MCF 10A (cell line): ENCODE data around the gene MED12. TPM values are rescaled to one million over a fixed set of nuclear protein-coding genes. Genes with fewer than 3 reads are reported as not detected.

Experiments
- BruUV-seq: library from RNA; stranded (reverse); fragments of 400-500 nt; replicated peaks from 2 replicates; lab custom pipeline; 2021; lab: Mats Ljungman, UMichigan
- CTCF ChIA-PET: fragments of 300-600 bp; sonication (Branson Sonifier 250); formaldehyde crosslinking; extraction: SDS; loops from one replicate; lab custom pipeline; 2021; ENCODE audit warnings: antibody characterized with exemption, inconsistent platforms; lab: Yijun Ruan, JAX
- POLR2A ChIA-PET: fragments of 300-600, 350-650 bp; sonication (Branson Sonifier 250); formaldehyde crosslinking; extraction: SDS; loops from one replicate; lab custom pipeline; 2020; ENCODE audit warnings: antibody characterized with exemption, inconsistent platforms; lab: Yijun Ruan, JAX
- DNase-seq: peaks from one replicate; pipeline ENCODE4 v3.0.0-alpha.2; 2018; ENCODE audit not compliant: unreplicated experiment
- H3K27ac Mint-ChIP-seq: one replicate; pipeline ENCODE4 v1.8.0; 2022; ENCODE audit warnings: mild to moderate bottlenecking, low read depth, mixed read lengths; ENCODE audit not compliant: unreplicated experiment
- H3K27me3 Mint-ChIP-seq: one replicate; pipeline ENCODE4 v1.8.0; 2022; ENCODE audit warnings: mixed read lengths; ENCODE audit not compliant: insufficient read depth, unreplicated experiment
- H3K36me3 Mint-ChIP-seq: one replicate; pipeline ENCODE4 v1.8.0; 2022; ENCODE audit warnings: mild to moderate bottlenecking, moderate library complexity, mixed read lengths; ENCODE audit not compliant: insufficient read depth, unreplicated experiment
- H3K4me1 Mint-ChIP-seq: one replicate; pipeline ENCODE4 v1.8.0; 2022; ENCODE audit warnings: mixed read lengths; ENCODE audit not compliant: insufficient read depth, unreplicated experiment
- H3K4me3 Mint-ChIP-seq: one replicate; pipeline ENCODE4 v1.8.0; 2022; ENCODE audit warnings: mild to moderate bottlenecking, moderate library complexity, mixed read lengths; ENCODE audit not compliant: unreplicated experiment
- H3K9me3 Mint-ChIP-seq: one replicate; pipeline ENCODE4 v1.8.0; 2022; ENCODE audit warnings: mixed read lengths; ENCODE audit not compliant: unreplicated experiment
- CTCF ChIP-seq: fragments of 200-600 bp; IDR thresholded peaks from one replicate; pipeline ENCODE4 v1.8.0; 2022; ENCODE audit warnings: antibody characterized with exemption, mild to moderate bottlenecking; ENCODE audit not compliant: unreplicated experiment
- intact Hi-C: fragments of 100-400 bp; cut with micrococcal nuclease; formaldehyde crosslinking; loops from 2 replicates; pipeline ENCODE4 v1.14.1; 2022
- total RNA-seq: library from RNA; stranded (reverse); gene quantifications from 2 replicates; pipeline ENCODE4 v1.2.3, GENCODE V29; 2022

The MED12 gene
- total RNA-seq, 1 experiment from 2014 or later = 36.6 TPM

DNA sequence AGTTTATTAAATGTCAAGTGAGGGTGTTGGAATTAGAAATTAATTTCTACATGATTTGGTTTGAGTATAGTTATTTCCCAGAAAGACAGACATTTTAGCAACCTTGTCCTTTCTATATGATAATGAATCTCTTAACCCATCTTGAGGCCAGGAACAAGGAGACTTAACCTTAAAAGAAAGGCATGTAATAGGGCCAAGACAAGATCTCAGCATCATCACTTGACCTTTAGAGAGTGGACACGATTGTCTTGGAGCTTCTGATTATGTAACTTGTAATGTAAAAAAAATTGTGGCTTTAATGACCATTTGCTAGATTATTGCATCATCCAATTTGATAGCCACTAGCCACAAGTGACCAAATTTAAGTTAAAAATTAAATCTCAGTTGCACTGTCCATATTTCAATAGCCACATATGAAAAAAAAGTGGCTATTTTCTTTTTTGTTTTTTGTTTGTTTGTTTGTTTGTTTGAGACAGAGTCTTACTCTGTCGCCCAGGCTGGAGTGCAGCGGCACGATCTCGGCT lies 36.2 kb upstream of the MED12 start:
- TF ChIP-seq CTCF = no peak
- Mint-ChIP-seq H3K4me3 (no peak overlapping the region), H3K9me3 (no peaks in the 10 kb centered on the region), H3K27me3 (peaks cover 21% of the 10 kb centered on the region), H3K4me1 (peaks cover 6% of the 10 kb centered on the region), H3K36me3 (no peaks in the 10 kb centered on the region), H3K27ac (no peak overlapping the region)
- no TSS peak for BruUV-seq
- ChIA-PET POLR2A (interaction anchor here (1.1 kb wide), 1 partner anchor 9 kb away, joined by 3 read pairs; no protein-coding TSS in a partner anchor), CTCF (no interaction called here)
- DNase-seq = no peak
- intact Hi-C loops = no loop called here

DNA sequence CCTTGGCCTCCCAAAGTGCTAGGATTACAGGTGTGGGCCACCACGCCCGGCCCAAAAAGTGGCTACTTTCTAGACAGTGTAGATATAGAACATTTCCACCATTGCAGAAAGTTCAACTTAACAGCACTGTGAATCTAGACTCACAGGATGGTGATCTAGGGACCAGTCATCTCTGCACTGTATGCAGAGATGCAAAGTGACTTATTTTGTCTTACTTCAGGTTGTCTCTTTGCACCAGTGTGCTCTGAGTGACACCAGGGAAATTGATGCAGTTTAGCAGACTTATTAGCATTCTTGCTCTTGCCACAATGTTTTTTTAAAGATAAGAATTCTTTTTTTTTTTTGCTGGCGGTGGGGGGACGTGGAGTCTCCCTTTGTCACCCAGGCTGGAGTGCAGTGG lies 35.6 kb upstream of the MED12 start:
- DNase-seq = no peak
- ChIA-PET CTCF (no interaction called here), POLR2A (interaction anchor here (0.7 kb wide), 1 partner anchor 46 kb away, joined by 3 read pairs; no protein-coding TSS in a partner anchor)
- Mint-ChIP-seq H3K27me3 (peaks cover 16% of the 10 kb centered on the region), H3K4me3 (no peak overlapping the region), H3K27ac (no peak overlapping the region), H3K9me3 (no peaks in the 10 kb centered on the region), H3K36me3 (no peaks in the 10 kb centered on the region), H3K4me1 (peaks cover 6% of the 10 kb centered on the region)
- BruUV-seq = no TSS peak
- TF ChIP-seq CTCF = no peak
- intact Hi-C loops = no loop called here

DNA sequence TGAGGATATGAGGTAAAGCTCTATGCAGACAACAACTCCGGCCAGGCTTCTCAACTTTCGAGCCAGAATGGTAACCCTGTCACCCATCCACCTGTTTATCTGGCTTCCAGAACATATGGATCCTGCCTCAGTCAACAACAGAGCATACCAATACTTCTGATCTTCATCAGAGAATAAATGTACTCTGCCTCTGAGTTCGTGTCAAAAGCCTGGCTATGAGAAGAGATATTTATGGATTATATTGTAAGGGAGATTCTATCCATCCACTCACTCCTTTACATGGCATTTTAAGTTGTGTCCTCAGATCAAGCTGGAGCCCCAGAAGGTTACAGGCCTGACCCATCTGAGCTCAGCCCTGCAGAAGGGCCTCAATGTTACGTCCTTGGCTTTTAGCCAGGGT lies 32.5 kb upstream of the MED12 start:
- no peak for DNase-seq
- no peaks in the 10 kb centered on the region for H3K36me3 Mint-ChIP-seq
- no peak overlapping the region for H3K4me3 Mint-ChIP-seq
- intact Hi-C loops = no loop called here
- POLR2A ChIA-PET = interaction anchor here (0.7 kb wide), 1 partner anchor 9 kb away, joined by 3 read pairs; no protein-coding TSS in a partner anchor
- H3K4me1 Mint-ChIP-seq = peaks cover 6% of the 10 kb centered on the region
- H3K27ac Mint-ChIP-seq = no peak overlapping the region
- H3K27me3 Mint-ChIP-seq = peaks cover 3% of the 10 kb centered on the region
- no TSS peak for BruUV-seq
- H3K9me3 Mint-ChIP-seq = no peaks in the 10 kb centered on the region
- CTCF ChIA-PET = no interaction called here
- TF ChIP-seq CTCF = no peak

DNA sequence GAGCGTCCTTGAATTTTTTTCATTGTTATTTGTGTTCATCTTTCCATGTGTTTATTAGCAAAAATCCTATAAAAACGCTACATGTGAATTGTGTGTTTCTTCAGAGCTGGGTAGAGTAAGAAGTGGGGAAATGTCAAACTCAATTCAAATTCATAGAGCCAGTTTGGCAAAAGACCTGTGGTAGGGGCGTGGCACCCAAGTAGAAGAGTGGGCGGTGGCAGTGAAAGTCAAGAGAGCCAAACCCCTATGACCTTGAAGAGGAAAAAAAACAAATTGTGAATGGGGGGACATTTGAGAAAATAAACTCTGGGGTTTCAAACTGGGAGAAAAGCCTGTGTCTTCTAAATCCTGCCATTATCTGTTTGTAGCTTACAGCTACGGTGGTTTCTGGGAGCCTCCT lies 27.1 kb upstream of the MED12 start:
- Mint-ChIP-seq H3K9me3 (no peaks in the 10 kb centered on the region), H3K4me1 (no peaks in the 10 kb centered on the region), H3K27me3 (peaks cover 43% of the 10 kb centered on the region), H3K4me3 (no peak overlapping the region), H3K27ac (no peak overlapping the region), H3K36me3 (no peaks in the 10 kb centered on the region)
- intact Hi-C loops = no loop called here
- POLR2A ChIA-PET = no interaction called here
- no TSS peak for BruUV-seq
- no peak for TF ChIP-seq CTCF
- CTCF ChIA-PET = interaction anchor here (0.6 to 0.7 kb wide), 2 partner anchors 17 to 93 kb away, joined by 3 read pairs; no protein-coding TSS in a partner anchor
- no peak for DNase-seq
